H1 (cell line): Measurements from ENCODE around the gene ARID5A. TPM values are rescaled to one million over a fixed set of nuclear protein-coding genes. Genes with fewer than 3 reads are reported as not detected.

Source experiments
- CHD2 ChIP-seq: IDR thresholded peaks from 2 replicates; pipeline ENCODE4 v1.6.1; 2012; ENCODE audit warnings: low read length, improper control_type of control experiment
- JUN ChIP-seq: IDR thresholded peaks from 2 replicates; pipeline ENCODE4 v1.6.1; 2011; ENCODE audit warnings: low read depth, mild to moderate bottlenecking, improper control_type of control experiment, low read length
- KDM1A ChIP-seq: fragments of 200-600, 300-600 bp; sonication (generic); IDR thresholded peaks from 2 replicates; pipeline ENCODE4 v1.7.1; 2016; ENCODE audit warnings: mild to moderate bottlenecking, low read length, borderline replicate concordance
- PHF8 ChIP-seq: fragments of 200-600 bp; sonication (generic); conservative IDR thresholded peaks from 2 replicates; pipeline ENCODE4 v1.7.1; 2012; ENCODE audit warnings: low read depth, mild to moderate bottlenecking, inconsistent platforms, low read length, moderate library complexity
- POLR2AphosphoS5 ChIP-seq: IDR thresholded peaks from 2 replicates; pipeline ENCODE4 v1.6.1; 2011; ENCODE audit warnings: low read depth, low read length
- RFX5 ChIP-seq: IDR thresholded peaks from 2 replicates; pipeline ENCODE4 v1.6.1; 2011; ENCODE audit warnings: low read depth, low read length, improper control_type of control experiment, borderline replicate concordance
- SP4 ChIP-seq: IDR thresholded peaks from 2 replicates; pipeline ENCODE4 v1.6.1; 2012; ENCODE audit warnings: low read length, inconsistent platforms
- TAF7 ChIP-seq: optimal IDR thresholded peaks from 2 replicates; pipeline ENCODE3; 2011; ENCODE audit warnings: low read depth, mild to moderate bottlenecking, inconsistent platforms, low read length, moderate library complexity, borderline replicate concordance
- polyA plus RNA-seq, 7 experiments: library from polyadenylated mRNA; depleted of rRNA in 3 of 7; stranded (reverse) in 5 of 7; unstranded in 2 of 7; fragments of >200 nt in 5 of 7; fragments of 200-250 nt in 2 of 7; gene quantifications; 1 replicate in 5 of 7; 2 replicates in 1 of 7; 4 replicates in 1 of 7; pipeline versions ENCODE4 v1.2.1 to v1.2.3, GENCODE V29; 2011 to 2013; ENCODE audit warnings: missing spikeins in 2 of 7, mixed read lengths in 2 of 7
- total RNA-seq: library from RNA; stranded (reverse); fragmentation: NEBNext Ultra II Directional; extraction: Animal tissue kit (Norgen Biotek cat#: 25700); gene quantifications from 2 replicates; pipeline ENCODE4 v1.2.1, GENCODE V29; 2021

Gene ARID5A
- total and polyA plus RNA-seq, 2 of the 8 experiments (the other 6 are each of a cell fraction or from before 2014, with no cell fraction given) = 3.3 to 5.3 TPM

DNA sequence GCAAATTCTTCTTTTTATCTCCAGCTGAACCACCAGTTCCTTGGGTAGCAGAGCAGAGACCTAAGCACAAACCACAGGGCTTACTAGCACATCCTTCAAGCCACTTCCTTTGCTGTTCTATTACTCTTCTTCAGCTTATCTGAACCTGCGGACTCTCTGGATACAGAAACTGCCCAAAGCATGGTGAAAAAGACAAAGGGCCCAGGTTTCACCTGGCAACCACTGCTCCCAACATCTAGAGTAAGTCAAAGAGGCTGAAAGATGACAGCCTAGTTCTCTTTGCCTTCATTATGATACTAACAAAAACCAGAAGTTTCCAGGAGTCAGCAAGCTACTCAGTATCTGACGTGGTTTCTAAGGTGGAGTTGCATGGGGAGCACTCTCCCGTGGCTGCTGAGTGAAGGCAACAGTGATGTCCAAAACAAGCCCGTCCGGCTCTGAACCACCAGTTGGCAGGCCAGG, 58.2 kb downstream of the ARID5A start (continued):
- no peak for TF ChIP-seq TAF7
- no peak for TF ChIP-seq CHD2
- no peak for TF ChIP-seq POLR2AphosphoS5
- no peak for TF ChIP-seq SP4
- no peak for TF ChIP-seq JUN
- no peak for TF ChIP-seq RFX5
- TF ChIP-seq KDM1A = no peak
- TF ChIP-seq PHF8 = no peak
